ENCODE data around the gene NLE1.
A peak's percentile ranks its signal among the peaks of the same experiment; 100 is the strongest.
"Not testable (repeated sequence)": the region's sequence is repeated elsewhere in the genome, so short reads cannot be mapped to it uniquely, and the experiment has no call there.

Gene NLE1

GRCh38 chr17:35141681-35142466 lies at the start of gene NLE1:
Gene NLE1 (minus strand): TSS chr17:35142303. CDS start chr17:35142275, 28 bp downstream.
- DNase-seq (ENCODE audit: low spot score), result peak; percentile 95

- no peak for DNase-seq (ENCODE audit: low spot score)
These were observed 49.0 kb upstream of the NLE1 start for GRCh38 chr17:35191001-35191695.

GRCh38 chr17:35189291-35189690 lies 47.2 kb upstream of the NLE1 start:
- DNase-seq (ENCODE audit: low spot score), result no peak

- no peak for DNase-seq (ENCODE audit: low spot score)
These were observed 46.0 kb upstream of the NLE1 start for GRCh38 chr17:35188111-35188510.

GRCh38 chr17:35187481-35187880 lies 45.4 kb upstream of the NLE1 start:
- DNase-seq (ENCODE audit: low spot score), result no peak

GRCh38 chr17:35185849-35186248 lies 43.7 kb upstream of the NLE1 start:
- DNase-seq (ENCODE audit: low spot score), result no peak

GRCh38 chr17:35184274-35184673 lies 42.2 kb upstream of the NLE1 start:
- DNase-seq (ENCODE audit: low spot score), result no peak

GRCh38 chr17:35183332-35183731 lies 41.2 kb upstream of the NLE1 start:
- no peak for DNase-seq (ENCODE audit: low spot score)

- DNase-seq (ENCODE audit: low spot score), result not testable (repeated sequence)
These were observed 37.3 kb upstream of the NLE1 start for GRCh38 chr17:35179379-35179778.

GRCh38 chr17:35176897-35177296 lies 34.8 kb upstream of the NLE1 start:
- DNase-seq (ENCODE audit: low spot score), result no peak

GRCh38 chr17:35175638-35176415 lies 33.7 kb upstream of the NLE1 start:
- DNase-seq (ENCODE audit: low spot score), result no peak

GRCh38 chr17:35174835-35175334 lies 32.8 kb upstream of the NLE1 start:
- DNase-seq (ENCODE audit: low spot score), result no peak

GRCh38 chr17:35172321-35172720 lies 30.2 kb upstream of the NLE1 start:
- not testable (repeated sequence) for DNase-seq (ENCODE audit: low spot score)

- DNase-seq (ENCODE audit: low spot score), result no peak
These were observed 29.7 kb upstream of the NLE1 start for GRCh38 chr17:35171834-35172233.

GRCh38 chr17:35170968-35171771 lies 29.1 kb upstream of the NLE1 start:
- DNase-seq (ENCODE audit: low spot score), result peak; percentile 54

GRCh38 chr17:35169835-35170363 lies 27.8 kb upstream of the NLE1 start:
- no peak for DNase-seq (ENCODE audit: low spot score)

- no peak for DNase-seq (ENCODE audit: low spot score)
These were observed 25.6 kb upstream of the NLE1 start for GRCh38 chr17:35167666-35168065.

GRCh38 chr17:35167046-35167445 lies 24.9 kb upstream of the NLE1 start:
- DNase-seq (ENCODE audit: low spot score), result no peak

GRCh38 chr17:35166526-35166925 lies 24.4 kb upstream of the NLE1 start:
- DNase-seq (ENCODE audit: low spot score), result no peak

- DNase-seq (ENCODE audit: low spot score), result no peak
These were observed 22.6 kb upstream of the NLE1 start for GRCh38 chr17:35164716-35165115.

GRCh38 chr17:35163886-35164285 lies 21.8 kb upstream of the NLE1 start:
- DNase-seq (ENCODE audit: low spot score), result no peak

All from AG20443 (cell line).